OCI-LY3 (cell line): ENCODE results near the gene MTA1.

Experiments used
- CTCF ChIP-seq: fragments of 200-600, 300-600 bp; sonication (generic); IDR thresholded peaks from 2 replicates; pipeline ENCODE4 v1.5.1; 2014; ENCODE audit warnings: antibody characterized with exemption, low read length, low read depth
- EZH2phosphoT487 ChIP-seq: fragments of 200-600 bp; shearing (Covaris generic); IDR thresholded peaks from 2 replicates; pipeline ENCODE4 v1.6.1; 2018; ENCODE audit warnings: antibody characterized with exemption, mixed run types, low read depth

- TF ChIP-seq CTCF (no peak), EZH2phosphoT487 (no peak)
Observed at GRCh38 chr14:105393151-105393550, 26.5 kb upstream of the MTA1 start.
